Left lung (tissue), 10 donors: ENCODE results near the gene LRFN2. TPM values are rescaled to one million over a fixed set of nuclear protein-coding genes. Genes with fewer than 3 reads are reported as not detected.

Experiments used
- ATAC-seq: fragments of 200-7000 bp; cut with Tn5 transposase; one replicate; pipeline ENCODE4 v1.9.1; 2020; ENCODE audit warnings: moderate library complexity
- DNase-seq, 4 donors: peaks; one replicate each; pipeline ENCODE4 v3.0.0-alpha.2; 2013 to 2020
- H3K27ac ChIP-seq, 2 donors: fragments of 200-600 bp; sonication (generic) in 1 of 2; one replicate each; pipeline versions ENCODE4 v1.5.0 to v1.8.0; 2020 to 2021
- H3K27me3 ChIP-seq, 2 donors: fragments of 200-600 bp; sonication (generic) in 1 of 2; one replicate each; pipeline versions ENCODE4 v1.5.0 to v1.8.0; 2020 to 2021
- H3K36me3 ChIP-seq, 2 donors: fragments of 200-600 bp; sonication (generic) in 1 of 2; one replicate each; pipeline versions ENCODE4 v1.5.0 to v1.8.0; 2020 to 2021
- H3K4me1 ChIP-seq, 2 donors: fragments of 200-600 bp; one replicate each; pipeline ENCODE4 v1.8.0; 2021
- H3K4me3 ChIP-seq, 2 donors: fragments of 200-600 bp; sonication (generic) in 1 of 2; one replicate each; pipeline versions ENCODE4 v1.5.0 to v1.8.0; 2020 to 2021; ENCODE audit warnings: mild to moderate bottlenecking in 1 of 2
- H3K9me3 ChIP-seq, 2 donors: fragments of 200-600 bp; sonication (generic) in 1 of 2; one replicate each; pipeline versions ENCODE4 v1.5.0 to v1.8.0; 2020 to 2021
- CTCF ChIP-seq, 2 donors: fragments of 200-600 bp; sonication (generic) in 1 of 2; IDR thresholded peaks; one replicate each; pipeline versions ENCODE4 v1.5.0 to v1.8.0; 2021; ENCODE audit warnings: antibody characterized with exemption in 2 of 2
- intact Hi-C, 2 donors: fragments of 100-400 bp; cut with DNase I; formaldehyde crosslinking; loops; one replicate each; pipeline versions ENCODE4 v1.11.2 to v1.14.2; 2022
- polyA plus RNA-seq, 6 donors: library from polyadenylated mRNA; unstranded; fragments of 120-200 nt; gene quantifications; one replicate each; pipeline ENCODE4 v1.2.1, GENCODE V29; 2013; ENCODE audit not compliant: insufficient read length in 6 of 6
- total RNA-seq, 2 donors: library from RNA; stranded (reverse); fragmentation: NEBNext Ultra II Directional; extraction: Animal tissue kit (Norgen Biotek cat#: 25700); gene quantifications; one replicate each; pipeline ENCODE4 v1.2.1, GENCODE V29; 2021
- donor health status: DM: no; HTN: yes; CAD: no.
- donor health status: DM: no; HTN: no; CAD: no.

Gene LRFN2
- total and polyA plus RNA-seq, 8 donors, result 0.05 to 0.18 (median 0.11) TPM; not detected in 2

GRCh38 chr6:40538556-40538955, 48.6 kb downstream of the LRFN2 start:
- Histone ChIP-seq H3K27ac (no peak overlapping the region), H3K9me3 (no peaks in the 10 kb centered on the region), H3K4me1 (no peaks in the 10 kb centered on the region), H3K4me3 (no peak overlapping the region), H3K36me3 (no peaks in the 10 kb centered on the region), H3K27me3 (peaks cover 0 to 12% of the 10 kb centered on the region in 2 donors)
- no peak for TF ChIP-seq CTCF (IDR thresholded peaks at IDR 0.05)
- DNase-seq (no peak), ATAC-seq (no peak)
- intact Hi-C loops, result no loop called here

GRCh38 chr6:40537446-40537845, 49.7 kb downstream of the LRFN2 start:
- no peak overlapping the region for H3K27ac ChIP-seq
- H3K27me3 ChIP-seq, result peaks cover 0 to 12% of the 10 kb centered on the region in 2 donors
- no peak for TF ChIP-seq CTCF (IDR thresholded peaks at IDR 0.05)
- no peaks in the 10 kb centered on the region for H3K4me1 ChIP-seq
- no peaks in the 10 kb centered on the region for H3K9me3 ChIP-seq
- DNase-seq, result no peak
- intact Hi-C loops, result no loop called here
- ATAC-seq, result no peak
- H3K36me3 ChIP-seq, result no peaks in the 10 kb centered on the region
- no peak overlapping the region for H3K4me3 ChIP-seq

- Histone ChIP-seq H3K4me3 (no peak overlapping the region), H3K36me3 (no peaks in the 10 kb centered on the region), H3K4me1 (no peaks in the 10 kb centered on the region), H3K27ac (no peak overlapping the region), H3K27me3 (peaks cover 0 to 12% of the 10 kb centered on the region in 2 donors), H3K9me3 (no peaks in the 10 kb centered on the region)
- no peak for TF ChIP-seq CTCF (IDR thresholded peaks at IDR 0.05)
- ATAC-seq (no peak), DNase-seq (peak in 1 of 4 donors; percentile 17)
- intact Hi-C loops, result no loop called here
Observed at GRCh38 chr6:40536442-40536841, 50.7 kb downstream of the LRFN2 start.

GRCh38 chr6:40535819-40536380, 51.3 kb downstream of the LRFN2 start:
- Histone ChIP-seq H3K27me3 (peaks cover 0 to 12% of the 10 kb centered on the region in 2 donors), H3K4me1 (no peaks in the 10 kb centered on the region), H3K36me3 (no peaks in the 10 kb centered on the region), H3K4me3 (no peak overlapping the region), H3K27ac (no peak overlapping the region), H3K9me3 (no peaks in the 10 kb centered on the region)
- intact Hi-C loops, result no loop called here
- DNase-seq, result no peak
- TF ChIP-seq CTCF (IDR thresholded peaks at IDR 0.05), result no peak
- ATAC-seq, result no peak

GRCh38 chr6:40535110-40535818, 51.9 kb downstream of the LRFN2 start:
- no peaks in the 10 kb centered on the region for H3K4me1 ChIP-seq
- no peak overlapping the region for H3K27ac ChIP-seq
- no peak for TF ChIP-seq CTCF (IDR thresholded peaks at IDR 0.05)
- no peak overlapping the region for H3K4me3 ChIP-seq
- intact Hi-C loops, result no loop called here
- H3K9me3 ChIP-seq, result no peaks in the 10 kb centered on the region
- H3K36me3 ChIP-seq, result no peaks in the 10 kb centered on the region
- DNase-seq, result no peak
- H3K27me3 ChIP-seq, result peaks cover 0 to 12% of the 10 kb centered on the region in 2 donors
- no peak for ATAC-seq
